ENCODE measurements around the gene KCNMB1.
A peak's percentile ranks its signal among the peaks of the same experiment; 100 is the strongest.

Gene KCNMB1

DNA sequence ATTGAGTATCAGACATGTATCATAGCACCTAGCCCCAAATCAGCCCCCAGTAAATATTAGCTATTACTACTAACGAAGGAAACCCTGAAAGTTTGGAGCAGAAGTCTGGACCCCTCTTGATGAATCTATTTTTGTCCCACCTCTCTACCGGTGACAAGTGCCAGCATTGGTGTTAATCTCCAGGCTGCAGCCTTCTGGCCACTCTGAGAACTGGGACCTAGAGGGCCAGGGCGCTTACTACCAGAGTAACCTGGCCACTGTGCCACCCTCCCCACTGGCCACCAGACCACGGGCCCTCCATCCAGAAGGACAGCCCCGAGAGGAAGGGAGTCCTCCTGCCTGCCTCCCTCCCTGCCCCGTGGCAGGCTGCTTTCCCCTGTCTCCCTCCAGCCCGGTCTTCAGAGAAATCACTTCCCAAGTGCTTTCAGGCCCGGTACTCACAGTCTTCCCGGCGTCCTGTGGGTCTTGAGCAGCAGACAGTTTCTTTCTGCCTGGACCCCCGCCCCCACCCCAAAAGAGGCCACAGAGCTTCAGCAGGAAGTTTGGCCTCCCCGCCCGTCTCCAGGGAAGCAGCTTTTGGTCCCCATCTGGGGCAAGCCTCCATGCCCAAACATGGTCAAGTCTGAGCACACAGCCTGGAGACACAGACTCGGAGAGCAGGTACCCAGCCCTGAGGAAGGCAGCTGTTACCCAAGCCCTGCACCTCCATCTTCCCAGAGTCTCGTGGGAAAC lies at the start of gene KCNMB1:
KCNMB1 (minus strand) TSS at position 550 of the 732 bp plus-strand sequence. CDS start 3,920 bp downstream, outside the sequence.
- no peak within 1 kb of the TSS for H3K4me3 ChIP-seq (ENCODE audit: low read depth in 1 of 2, low read length in 1 of 2)
- peaks cover 0 to 11% of the 10 kb centered on the region in 2 experiments for H3K4me1 ChIP-seq (ENCODE audit: control insufficient read depth in 1 of 2, insufficient read depth in 1 of 2, low read depth in 1 of 2, low read length in 1 of 2)
- TF ChIP-seq CTCF (IDR thresholded peaks at IDR 0.05) = no peak
- no peaks in the 10 kb centered on the region for H3K9me3 ChIP-seq
- no peak within 1 kb of the TSS for H3K27ac ChIP-seq
- H3K36me3 ChIP-seq = no peaks in the 10 kb centered on the region
- H3K27me3 ChIP-seq = no peaks in the 10 kb centered on the region

DNA sequence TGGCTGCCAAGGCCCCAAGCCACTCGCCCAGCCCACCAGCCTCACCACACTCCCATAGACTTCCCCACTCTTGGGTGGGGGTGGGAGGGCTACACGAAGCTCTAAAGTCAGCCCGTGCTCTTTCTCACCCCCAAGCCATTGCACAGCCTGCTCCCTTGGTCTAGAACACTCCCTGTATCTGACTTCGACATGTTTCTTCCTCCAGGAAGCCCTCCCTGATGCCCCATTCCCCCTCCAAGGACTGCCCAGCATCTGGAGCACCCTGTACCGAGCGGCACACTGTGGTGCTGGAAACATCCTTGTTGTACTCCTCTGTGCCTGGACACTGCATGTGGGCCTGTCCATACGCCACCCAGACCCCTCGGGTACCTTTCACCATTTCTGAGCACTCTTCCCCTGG lies 49.4 kb upstream of the KCNMB1 start:
- Histone ChIP-seq H3K27ac (no peak overlapping the region), H3K36me3 (no peaks in the 10 kb centered on the region), H3K27me3 (no peaks in the 10 kb centered on the region), H3K4me3 (ENCODE audit: low read depth in 1 of 2, low read length in 1 of 2) (no peak overlapping the region), H3K9me3 (no peaks in the 10 kb centered on the region), H3K4me1 (ENCODE audit: control insufficient read depth in 1 of 2, insufficient read depth in 1 of 2, low read depth in 1 of 2, low read length in 1 of 2) (no peaks in the 10 kb centered on the region)
- TF ChIP-seq CTCF (IDR thresholded peaks at IDR 0.05) = no peak

DNA sequence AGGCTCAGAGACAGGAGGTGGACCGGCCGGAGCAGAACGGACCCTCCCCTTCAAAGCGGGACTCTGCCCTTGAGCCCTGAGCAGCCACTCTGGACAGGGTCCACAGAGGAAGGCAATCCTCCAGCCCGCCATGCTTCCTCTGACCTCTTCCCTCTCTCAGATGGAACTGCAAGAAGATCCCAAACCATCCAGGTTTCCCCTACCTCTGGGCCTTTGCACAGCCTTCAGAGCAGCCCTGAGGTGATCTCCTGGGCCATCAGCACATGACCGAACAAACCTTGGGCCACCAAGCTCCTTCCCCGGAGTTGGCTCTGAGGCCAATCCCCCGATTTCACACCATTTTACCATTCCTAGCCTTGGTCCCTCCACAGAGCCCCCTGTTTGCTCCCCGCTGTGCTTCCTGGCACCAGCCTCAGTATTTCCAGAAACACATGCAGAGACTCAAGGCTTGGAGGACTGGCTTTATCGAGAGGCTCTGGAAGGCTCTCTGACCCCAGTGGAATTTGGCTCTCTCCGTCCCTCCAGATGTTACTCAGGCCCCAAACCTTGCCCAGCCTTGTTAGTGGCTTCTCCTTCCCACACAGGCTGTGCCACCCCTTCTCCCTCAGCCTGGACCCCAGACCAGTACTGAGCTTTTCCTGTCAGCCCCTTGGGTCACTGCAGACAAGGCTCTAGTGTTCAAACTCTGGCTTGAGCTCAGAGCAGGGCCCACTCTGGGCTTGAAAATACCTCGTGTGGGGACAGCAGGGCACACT lies 48.6 kb upstream of the KCNMB1 start:
- TF ChIP-seq CTCF (IDR thresholded peaks at IDR 0.05) = no peak
- H3K4me3 ChIP-seq (ENCODE audit: low read depth in 1 of 2, low read length in 1 of 2) = no peak overlapping the region

DNA sequence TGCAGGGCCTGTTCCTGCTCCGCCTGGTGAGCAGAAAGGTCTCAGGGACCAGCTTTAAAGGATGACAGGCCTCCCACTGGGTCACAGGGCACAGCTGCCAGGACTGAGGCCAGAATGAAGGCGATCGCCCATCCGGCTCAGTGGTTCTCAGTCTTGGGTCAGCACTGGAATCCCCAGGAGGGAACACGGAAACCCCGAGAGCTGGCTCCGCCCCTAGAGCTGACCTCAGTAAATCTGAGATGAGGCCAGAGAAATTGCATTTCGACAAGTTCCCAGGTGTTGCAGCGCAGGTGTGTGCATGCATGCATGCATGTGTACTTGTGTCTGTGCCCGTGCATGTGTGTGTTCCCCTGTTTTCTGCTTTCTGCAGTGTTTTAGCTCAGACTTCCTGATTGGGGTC lies 47.2 kb upstream of the KCNMB1 start:
- H3K27ac ChIP-seq = no peak overlapping the region
- no peaks in the 10 kb centered on the region for H3K9me3 ChIP-seq
- no peaks in the 10 kb centered on the region for H3K27me3 ChIP-seq
- H3K4me3 ChIP-seq (ENCODE audit: low read depth in 1 of 2, low read length in 1 of 2) = no peak overlapping the region
- TF ChIP-seq CTCF (IDR thresholded peaks at IDR 0.05) = no peak
- H3K4me1 ChIP-seq (ENCODE audit: control insufficient read depth in 1 of 2, insufficient read depth in 1 of 2, low read depth in 1 of 2, low read length in 1 of 2) = no peaks in the 10 kb centered on the region
- no peaks in the 10 kb centered on the region for H3K36me3 ChIP-seq

More for the DNA sequence above, 48.6 kb upstream of the KCNMB1 start:
- Histone ChIP-seq H3K36me3 (no peaks in the 10 kb centered on the region), H3K4me1 (ENCODE audit: control insufficient read depth in 1 of 2, insufficient read depth in 1 of 2, low read depth in 1 of 2, low read length in 1 of 2) (no peaks in the 10 kb centered on the region), H3K27me3 (no peaks in the 10 kb centered on the region), H3K9me3 (no peaks in the 10 kb centered on the region), H3K27ac (no peak overlapping the region)

DNA sequence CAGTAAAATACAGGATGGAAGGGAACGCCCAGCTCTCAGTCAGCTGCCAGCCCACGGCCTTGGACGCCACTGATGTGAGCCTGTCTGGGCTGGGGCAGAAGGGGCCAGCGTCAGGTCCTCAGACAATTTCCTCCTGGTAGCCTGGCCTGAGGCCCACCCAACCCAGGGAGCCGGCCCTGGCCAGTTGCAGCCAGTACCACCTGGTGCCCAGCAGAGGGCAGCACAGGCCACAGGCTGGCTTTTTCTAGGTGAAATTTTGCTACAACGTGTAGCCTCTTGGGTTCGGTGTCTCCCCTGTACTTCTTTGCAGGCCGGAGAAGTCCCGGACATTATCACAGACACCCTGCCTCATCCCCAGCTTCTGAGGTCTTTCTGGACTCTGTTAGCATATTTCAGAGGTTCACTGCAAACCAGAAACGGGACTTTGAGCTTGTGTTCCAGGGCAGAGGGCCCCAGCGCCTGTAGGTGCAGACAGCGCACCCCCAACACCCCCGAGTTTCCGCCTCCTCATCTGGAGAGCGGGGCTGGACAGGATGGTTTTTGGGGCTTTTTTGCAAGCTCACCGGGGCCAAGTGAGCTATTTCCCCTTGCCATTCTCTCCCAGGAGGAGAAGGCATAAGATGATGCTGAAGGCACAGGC lies 45.9 kb upstream of the KCNMB1 start:
- Histone ChIP-seq H3K27ac (no peak overlapping the region), H3K9me3 (no peaks in the 10 kb centered on the region), H3K4me3 (ENCODE audit: low read depth in 1 of 2, low read length in 1 of 2) (no peak overlapping the region), H3K27me3 (no peaks in the 10 kb centered on the region), H3K4me1 (ENCODE audit: control insufficient read depth in 1 of 2, insufficient read depth in 1 of 2, low read depth in 1 of 2, low read length in 1 of 2) (no peaks in the 10 kb centered on the region), H3K36me3 (no peaks in the 10 kb centered on the region)
- peak; percentile 84 for TF ChIP-seq CTCF (IDR thresholded peaks at IDR 0.05)
